Measurements from ENCODE around the gene IMMP2L. TPM values are rescaled to one million over a fixed set of nuclear protein-coding genes. Genes with fewer than 3 reads are reported as not detected.

The IMMP2L gene
- total RNA-seq, 4 donors from 2014 or later, result 19.0 to 37.2 (median 21.3) TPM

GRCh38 chr7:110871856-110872255 is 690.4 kb downstream of the IMMP2L start:
- no peak for TF ChIP-seq CTCF (IDR thresholded peaks at IDR 0.05; ENCODE audit: low read depth)

GRCh38 chr7:110870926-110871325 is 691.4 kb downstream of the IMMP2L start:
- TF ChIP-seq CTCF (IDR thresholded peaks at IDR 0.05; ENCODE audit: low read depth), result no peak

GRCh38 chr7:110868458-110868857 is 693.8 kb downstream of the IMMP2L start:
- no peak for TF ChIP-seq CTCF (IDR thresholded peaks at IDR 0.05; ENCODE audit: low read depth)

GRCh38 chr7:110867771-110868170 is 694.5 kb downstream of the IMMP2L start:
- no peak for TF ChIP-seq CTCF (IDR thresholded peaks at IDR 0.05; ENCODE audit: low read depth)

GRCh38 chr7:110863258-110863657 is 699.0 kb downstream of the IMMP2L start:
- TF ChIP-seq CTCF (IDR thresholded peaks at IDR 0.05; ENCODE audit: low read depth), result no peak

GRCh38 chr7:110861163-110861562 is 701.1 kb downstream of the IMMP2L start:
- no peak for TF ChIP-seq CTCF (IDR thresholded peaks at IDR 0.05; ENCODE audit: low read depth)

- TF ChIP-seq CTCF (IDR thresholded peaks at IDR 0.05; ENCODE audit: low read depth), result no peak
These were observed 705.2 kb downstream of the IMMP2L start for GRCh38 chr7:110857106-110857505.

Measured in subcutaneous adipose tissue (tissue), 4 donors.